HG02840 (cell line): ENCODE results near the gene FOXK2.
A peak's percentile ranks its signal among the peaks of the same experiment; 100 is the strongest.
"Not testable (repeated sequence)": the region's sequence is repeated elsewhere in the genome, so short reads cannot be mapped to it uniquely, and the experiment has no call there.

Experiments
- ATAC-seq: cut with Tn5 transposase; IDR thresholded peaks from one replicate; pipeline ENCODE4 v1.9.1; 2021; ENCODE audit warnings: mild to moderate bottlenecking, moderate library complexity, moderate number of reproducible peaks; ENCODE audit not compliant: unreplicated experiment, low FRiP score

Gene FOXK2

DNA sequence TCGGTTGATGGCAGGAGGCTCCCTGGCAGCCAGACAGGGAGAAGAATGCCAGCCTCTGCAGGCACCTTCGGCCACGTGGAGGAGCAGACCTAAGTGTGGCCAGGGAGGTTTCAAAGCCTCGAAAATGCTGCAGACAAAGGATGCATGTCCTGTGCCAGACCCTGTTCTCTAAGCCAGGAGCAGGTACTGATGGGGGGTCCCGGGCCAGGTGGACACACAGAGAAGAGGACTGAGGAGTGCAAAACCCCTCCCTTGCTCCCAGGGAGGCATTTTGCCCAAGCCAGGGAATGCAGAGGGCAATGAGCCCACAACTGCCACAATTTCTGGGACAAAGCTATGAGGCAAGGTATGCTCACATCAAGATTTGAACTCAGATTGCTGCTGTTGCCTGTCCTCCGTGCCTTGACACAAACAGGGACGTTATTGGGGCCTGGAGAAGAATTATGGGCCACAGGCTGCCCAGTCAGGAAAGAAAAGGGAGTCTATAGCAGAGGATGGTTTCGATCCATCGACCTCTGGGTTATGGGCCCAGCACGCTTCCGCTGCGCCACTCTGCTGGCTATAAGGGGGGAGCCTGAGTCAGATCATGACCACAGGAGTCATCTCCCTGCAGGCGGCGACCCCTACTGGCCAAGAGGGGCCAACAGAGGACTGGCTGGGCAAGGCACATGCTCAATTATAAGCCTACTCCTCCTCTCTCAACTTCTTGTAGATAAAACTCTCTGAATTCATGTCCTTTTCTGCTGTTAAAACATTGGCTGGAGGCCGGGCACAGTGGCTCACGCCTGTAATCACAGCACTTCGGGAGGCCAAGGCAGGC lies 25.1 kb upstream of the FOXK2 start:
- ATAC-seq = peak; percentile 42

DNA sequence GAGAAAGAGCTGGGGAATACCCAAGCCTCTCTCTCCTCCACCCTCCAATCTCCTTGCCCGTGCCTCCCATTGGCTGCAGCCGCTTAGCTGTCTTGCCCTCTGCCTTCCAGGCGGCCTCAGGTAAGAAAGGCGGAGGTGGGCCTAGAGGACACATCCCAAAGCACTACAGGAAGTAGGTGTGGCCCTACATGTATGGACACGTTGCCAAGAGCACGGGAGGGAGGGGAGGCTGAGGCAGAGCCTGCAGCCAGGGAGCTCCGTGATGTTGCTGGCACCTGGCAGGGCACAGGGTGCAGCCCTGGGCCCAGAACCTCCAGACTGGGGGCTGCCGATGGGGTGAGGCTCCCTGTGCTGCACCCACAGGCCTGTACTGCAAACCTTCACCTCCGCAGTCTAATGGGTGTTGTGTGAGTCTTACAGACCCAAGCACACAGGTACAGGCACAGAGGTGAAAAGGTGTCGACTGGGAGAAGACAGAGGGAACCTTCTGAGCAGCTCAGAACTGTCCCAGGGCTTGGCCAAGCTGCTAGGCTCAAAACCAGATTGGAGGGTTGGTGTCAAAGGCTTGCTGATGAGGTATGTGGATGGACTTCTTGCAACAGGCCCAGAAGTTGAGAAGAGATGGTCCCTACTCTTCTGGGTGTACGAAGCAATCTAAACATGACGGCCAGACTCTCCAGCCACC lies 23.5 kb upstream of the FOXK2 start:
- no peak for ATAC-seq

DNA sequence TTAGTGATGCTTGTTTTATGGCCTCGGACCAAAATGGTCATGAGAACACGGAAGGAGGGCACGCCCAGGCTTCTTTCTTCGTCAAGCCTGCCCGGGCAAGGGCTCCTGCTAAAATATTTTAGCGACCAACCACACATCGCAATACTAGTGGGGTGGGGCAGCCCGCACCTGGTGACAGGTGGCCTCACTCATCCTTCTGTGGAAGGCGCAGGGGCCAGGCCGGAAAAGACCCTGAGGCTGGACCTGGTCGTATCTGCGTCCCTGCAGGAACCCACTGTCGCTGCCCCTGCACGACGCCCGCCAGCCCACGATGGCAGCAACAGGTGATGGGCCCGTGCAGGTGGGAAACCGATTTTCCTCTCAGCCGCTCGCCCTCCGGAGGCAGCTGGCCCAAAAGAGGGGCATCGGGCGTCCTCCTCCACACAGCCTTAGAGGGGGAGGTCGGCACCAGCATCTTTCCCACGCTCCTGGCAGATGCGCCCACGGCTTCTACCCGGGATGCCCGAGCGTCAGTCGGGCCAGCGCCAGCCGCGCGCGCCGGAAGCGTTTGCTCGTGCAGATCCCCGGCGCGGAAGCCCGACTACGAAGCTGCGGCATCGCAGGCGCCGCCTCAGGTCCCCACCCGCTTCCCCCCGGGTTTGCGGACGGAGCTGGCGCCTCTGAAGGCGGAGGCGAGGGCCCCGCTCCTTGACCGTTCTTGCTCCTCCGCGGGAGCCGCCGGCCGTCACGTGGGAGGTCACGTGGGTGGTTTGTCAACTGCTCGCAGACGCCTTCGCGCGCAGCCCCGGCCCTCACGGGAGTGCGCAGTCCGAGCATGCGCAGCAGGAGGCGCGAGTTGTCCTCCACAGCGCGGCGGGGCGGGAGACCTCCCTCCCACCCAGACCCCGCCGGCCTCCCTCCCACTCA lies 22.8 kb upstream of the FOXK2 start:
- ATAC-seq = peak; percentile 61

DNA sequence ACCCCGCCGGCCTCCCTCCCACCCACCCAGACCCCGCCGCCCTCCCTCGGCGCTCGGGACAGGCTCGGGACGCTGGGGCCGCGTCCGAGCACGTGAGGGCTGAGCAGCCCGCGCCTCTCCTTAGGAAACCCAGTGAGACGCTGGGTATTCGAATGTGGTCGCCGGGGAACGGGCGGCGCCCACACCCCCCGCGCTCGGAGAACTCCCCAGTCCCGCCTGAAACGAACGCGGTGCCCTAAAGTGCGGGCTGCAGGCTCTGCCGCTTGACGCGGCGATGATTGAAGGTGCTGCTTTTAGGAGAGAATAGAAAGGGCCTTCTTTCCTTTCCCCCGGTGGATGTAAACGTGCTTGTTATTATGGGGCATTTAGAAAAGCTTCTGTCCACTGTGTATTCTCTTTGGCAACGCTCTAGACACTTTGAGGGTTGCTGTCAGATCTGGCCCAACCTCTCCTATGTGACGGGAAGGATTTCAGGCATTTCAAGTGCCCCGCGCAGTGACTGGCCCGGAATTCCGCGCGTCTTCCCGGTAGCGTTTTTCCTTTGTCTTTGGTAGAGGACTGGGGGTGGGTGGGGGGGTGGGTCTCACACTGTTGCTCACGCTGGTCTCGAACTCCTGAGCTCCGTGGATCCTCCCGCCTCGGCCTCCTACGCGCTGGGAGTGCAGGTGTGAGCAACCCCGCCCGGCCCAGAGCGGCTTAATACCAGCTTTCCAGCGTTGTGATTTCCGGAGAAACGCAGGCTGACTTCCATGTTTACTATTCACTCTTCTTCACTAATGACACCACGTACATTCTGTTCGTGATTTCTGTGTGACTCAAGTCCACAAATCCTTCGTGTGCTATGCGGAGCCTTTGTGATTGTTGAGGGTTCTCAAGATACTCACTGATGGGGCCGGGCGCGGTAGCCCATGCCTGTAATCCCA lies 21.8 kb upstream of the FOXK2 start:
- peak; percentile 10 for ATAC-seq

DNA sequence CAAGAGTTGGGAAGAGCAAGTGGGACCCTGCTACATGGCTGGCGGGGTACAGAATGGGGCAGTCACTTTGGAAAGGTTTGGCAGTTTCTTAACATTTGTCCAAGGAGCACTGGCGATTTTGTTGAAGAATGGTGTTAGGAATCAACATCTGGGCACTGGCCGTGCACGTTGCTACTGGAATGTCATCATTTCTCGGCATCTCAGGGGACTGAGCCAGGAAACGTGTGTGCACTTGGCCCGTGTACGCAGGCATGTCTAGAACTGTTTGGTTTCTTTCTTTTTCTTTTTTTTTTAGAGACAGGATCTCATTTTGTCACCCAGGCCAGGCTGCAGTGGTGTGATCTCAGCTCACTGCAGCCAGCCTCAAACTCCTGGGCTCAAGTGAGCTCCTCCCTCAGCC lies 17.3 kb upstream of the FOXK2 start:
- ATAC-seq = no peak

DNA sequence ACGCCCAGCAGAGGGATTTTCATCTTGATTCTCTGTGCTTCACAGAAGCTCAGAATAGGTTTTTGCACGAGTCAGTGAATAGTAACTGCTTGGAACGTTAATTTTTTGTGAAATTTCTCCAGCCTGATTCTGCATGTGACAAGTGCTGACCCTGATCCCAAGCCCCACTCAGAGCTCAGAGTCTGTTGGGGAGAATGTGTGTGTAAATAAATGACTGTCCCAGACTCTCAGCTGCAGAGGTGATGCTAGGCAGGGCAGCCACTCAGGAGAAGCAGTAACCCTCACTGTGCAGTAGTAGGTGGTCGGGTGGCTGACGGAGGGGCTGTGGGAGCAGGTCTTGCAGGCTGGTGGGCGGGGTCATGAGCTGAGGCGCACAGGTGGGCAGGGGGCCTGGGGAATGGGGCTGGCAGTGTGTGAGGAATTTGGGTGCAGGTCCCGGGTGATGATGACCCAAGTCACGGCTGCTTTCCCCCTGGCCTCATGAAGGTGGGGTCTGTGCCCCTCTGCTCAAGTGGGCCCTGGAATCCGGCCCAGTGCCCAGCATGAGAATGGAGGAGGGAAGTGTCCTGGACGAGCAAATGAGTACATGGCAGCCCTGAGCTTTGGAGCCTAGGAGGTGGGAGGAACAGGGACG lies 16.3 kb upstream of the FOXK2 start:
- no peak for ATAC-seq

DNA sequence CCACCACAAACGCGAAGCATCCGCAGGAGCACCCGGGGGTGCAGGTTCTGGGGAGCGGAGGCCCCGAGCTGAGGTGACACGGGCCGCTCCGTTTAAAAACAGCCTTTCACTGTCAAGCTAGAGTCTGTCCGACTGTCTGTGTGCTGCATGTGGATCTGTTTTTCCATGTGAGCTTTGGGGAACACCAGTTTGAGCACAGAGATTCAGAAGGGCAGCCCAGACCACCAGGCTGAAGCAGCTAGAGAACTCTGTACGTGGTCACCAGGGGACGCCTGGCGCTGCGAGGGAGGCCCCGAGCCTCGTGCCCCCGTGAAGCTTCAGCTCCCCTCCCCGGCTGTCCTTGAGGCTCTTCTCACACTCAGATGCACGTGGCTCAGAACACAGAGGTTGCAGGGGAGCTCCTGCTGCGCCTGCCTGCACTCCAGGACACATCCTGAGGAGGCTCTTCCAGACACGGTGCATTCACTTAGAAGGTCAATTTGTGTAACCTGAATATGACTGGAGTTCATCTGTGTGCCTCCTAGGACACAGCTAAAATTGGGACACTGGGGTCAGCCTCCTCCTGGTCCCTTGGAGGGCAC lies 15.7 kb upstream of the FOXK2 start:
- ATAC-seq = no peak

DNA sequence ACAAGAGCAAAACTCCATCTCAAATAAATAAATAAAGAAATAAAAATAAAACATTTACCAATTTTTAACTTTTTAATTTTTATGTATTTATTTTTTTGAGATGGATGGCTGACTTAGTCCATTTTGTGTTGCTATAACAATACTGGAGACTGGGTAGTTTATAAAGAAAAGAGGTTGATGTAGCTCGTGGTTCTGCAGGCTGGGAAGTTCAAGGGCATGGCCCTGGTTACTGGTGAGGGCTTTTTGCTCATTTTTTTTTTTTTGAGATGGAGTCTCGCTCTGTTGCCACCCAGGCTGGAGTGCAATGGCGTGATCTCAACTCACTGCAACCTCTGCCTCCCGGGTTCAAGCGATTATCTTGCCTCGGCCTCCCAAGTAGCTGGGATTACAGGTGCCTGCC lies 14.2 kb upstream of the FOXK2 start:
- no peak for ATAC-seq

DNA sequence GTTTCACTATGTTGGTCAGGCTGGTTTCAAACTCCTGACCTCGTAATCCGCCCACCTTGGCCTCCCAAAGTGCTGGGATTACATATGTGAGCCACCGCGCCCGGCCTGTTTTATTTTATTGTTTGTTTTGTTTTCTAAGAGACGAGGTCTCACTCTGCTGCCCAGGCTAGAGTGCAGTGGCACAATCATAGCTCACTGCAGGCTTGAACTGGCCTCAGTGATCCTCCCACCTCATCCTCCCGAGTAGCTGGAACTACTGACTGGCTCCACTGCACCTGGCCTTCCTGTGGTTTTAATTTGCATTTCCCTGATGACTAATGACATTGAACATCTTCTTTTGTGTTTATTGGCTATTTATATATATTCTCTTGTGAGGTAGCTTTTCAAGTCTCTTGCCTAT lies 13.1 kb upstream of the FOXK2 start:
- ATAC-seq = peak; percentile 89

DNA sequence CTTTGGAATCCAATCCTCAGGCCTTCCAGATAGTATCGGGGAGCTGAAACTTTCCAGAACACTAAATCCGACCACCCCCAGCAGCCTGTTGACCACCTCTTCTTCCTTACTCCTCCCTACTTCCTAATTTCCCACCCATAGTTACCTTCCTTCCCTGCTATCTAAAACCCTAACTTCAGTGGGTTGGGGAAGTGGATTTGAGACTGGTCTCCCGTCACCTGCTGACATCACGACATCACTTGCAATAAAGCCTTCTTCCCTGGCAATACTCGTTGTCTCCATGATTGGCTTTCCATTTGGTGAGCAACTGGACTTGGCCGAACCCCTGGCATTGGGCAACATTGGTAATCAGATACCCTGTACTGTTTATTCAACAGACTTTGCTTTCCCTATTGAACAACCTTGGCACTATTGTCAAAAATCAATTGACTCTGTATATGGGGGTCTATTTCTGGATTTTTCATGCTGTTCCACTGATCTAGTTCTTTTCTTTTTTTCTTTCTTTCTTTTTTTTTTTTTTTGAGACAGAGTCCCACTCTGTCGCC lies 11.8 kb upstream of the FOXK2 start:
- no peak for ATAC-seq

DNA sequence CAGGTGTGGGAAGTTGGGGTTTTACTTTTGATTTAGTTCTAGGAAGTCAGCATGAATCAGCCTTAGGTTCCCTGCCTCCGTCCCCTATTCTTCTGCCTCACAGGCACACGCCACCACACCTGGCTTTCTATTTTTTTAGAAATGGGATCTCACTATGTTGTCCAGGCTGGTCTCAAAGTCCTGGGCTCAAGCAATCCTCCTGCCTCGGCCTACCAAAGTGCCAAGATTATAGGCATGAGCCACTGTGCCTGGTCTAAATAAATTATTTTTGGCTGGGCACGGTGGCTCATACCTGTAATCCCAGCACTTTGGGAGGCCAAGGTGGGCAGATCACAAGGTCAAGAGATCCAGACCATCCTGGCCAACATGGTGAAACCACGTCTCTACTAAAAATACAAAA lies 7.9 kb upstream of the FOXK2 start:
- ATAC-seq = not testable (repeated sequence)

DNA sequence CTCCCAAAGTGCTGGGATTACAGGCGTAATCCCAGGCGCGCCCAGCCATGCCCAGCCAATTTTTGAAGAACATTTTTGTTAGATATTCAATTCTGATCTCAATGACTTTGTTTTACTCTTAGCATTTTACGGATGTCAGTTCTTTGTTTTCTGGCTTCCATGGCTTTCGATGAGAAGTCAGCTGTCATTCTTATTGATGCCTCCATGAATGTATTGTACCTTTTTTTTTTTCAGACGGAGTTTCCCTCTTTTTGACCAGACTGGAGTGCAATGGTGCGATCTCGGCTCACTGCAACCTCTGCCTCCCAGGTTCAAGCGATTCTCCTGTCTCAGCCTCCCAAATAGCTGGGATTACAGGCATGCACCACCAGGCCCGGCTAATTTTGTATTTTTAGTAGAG lies 5.7 kb upstream of the FOXK2 start:
- ATAC-seq = not testable (repeated sequence)

DNA sequence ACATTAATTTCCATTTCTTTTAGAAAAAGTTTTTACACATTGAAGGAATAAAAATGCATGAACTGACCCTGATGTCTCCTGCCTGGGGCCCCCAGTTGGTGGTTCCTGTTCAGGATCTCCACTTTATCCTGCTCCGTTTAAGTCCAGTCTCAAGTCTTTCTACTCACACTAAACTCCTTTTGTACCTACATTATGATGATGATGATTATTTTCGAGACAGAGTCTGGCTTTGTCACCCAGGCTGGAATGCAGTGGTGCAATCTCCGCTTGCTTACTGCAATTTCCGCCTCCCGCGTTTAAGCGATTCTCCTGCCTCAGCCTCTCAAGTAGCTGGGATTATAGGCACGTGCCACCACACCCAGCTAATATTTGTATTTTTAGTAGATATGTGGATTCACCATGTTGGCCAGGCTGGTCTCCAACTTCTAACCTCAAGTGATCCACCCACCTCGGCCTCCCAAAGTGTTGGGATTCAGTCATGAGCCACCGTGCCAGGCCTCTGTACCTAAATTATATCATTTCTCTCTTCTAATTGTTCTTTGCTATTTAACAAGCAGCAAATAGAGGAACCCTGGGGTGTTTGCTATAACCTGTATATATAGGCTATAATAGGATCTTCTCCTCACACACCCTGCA lies 2.2 kb upstream of the FOXK2 start:
- ATAC-seq = no peak

DNA sequence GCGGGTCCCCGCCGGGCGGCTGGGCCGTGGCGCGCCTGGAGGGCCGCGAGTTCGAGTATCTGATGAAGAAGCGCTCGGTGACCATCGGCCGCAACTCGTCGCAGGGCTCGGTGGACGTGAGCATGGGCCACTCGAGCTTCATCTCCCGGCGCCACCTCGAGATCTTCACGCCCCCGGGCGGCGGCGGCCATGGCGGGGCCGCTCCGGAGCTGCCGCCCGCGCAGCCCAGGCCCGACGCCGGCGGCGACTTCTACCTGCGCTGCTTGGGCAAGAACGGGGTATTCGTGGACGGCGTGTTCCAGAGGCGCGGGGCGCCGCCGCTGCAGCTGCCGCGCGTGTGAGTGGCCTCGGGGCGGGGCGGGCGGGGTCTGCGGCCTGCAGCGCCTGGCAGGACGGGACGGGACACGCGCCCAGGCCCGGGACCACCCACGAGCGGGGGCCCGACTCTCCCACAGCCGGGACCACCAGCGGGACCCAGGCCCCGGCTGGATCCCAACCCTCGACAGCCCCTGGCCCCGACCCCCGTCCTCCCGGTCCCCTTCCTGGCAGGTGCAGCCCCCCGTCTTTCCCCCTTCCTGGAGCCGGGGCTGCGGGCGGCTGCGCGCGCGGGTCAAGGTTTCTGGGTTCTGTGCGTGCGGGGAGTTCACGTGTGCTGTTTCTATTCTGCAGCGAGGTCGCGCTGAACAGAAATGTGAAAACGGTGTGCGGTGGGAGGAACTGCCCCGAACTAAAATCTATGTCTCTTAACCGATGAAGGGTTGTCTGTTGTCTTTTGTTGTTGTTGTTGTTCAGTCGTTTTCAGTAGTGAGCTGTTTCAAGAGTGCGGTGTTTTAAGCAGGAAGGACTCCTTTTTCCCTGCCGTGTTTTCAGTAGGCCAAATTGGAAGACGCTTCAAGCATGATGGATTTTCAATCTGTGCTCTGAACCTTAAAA lies 705 bp downstream of the FOXK2 start:
- ATAC-seq = peak; percentile 13

DNA sequence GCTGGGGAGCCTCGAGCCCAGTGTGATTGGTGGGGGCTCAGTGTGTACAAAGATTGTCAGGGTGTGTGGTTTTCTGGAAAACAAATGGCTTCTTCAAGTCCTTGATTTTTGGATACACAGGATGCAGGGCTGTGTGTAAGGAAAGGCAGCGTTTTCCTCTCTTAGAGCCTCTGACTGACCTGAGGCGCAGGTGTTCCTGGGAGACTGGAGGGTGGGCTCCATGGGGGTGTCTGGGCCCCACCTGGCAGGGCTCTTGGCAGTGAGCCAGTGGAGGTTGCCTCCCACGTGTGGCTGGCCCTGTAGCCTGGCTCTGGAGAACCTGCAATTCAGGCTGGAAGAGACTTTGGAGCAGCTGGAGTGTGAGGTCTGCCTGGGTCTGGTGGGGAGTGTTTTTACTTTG lies 5.0 kb downstream of the FOXK2 start:
- no peak for ATAC-seq

DNA sequence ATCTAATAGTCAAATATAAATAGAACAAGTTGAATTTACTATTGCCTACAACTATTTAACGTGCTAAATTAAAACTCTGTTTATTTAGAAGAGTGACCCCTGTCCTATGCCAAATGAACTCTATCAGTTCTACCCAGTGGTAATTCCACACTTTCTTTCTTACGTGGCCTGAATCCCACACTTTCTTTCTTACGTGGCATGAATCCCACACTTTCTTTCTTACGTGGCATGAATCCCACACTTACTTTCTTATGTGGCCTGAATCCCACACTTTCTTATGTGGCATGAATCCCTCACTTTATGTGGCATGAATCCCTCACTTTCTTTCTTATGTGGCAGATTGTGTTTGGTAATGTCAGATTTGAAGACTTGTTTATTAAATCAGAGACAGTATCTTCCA lies 6.2 kb downstream of the FOXK2 start:
- ATAC-seq = no peak

DNA sequence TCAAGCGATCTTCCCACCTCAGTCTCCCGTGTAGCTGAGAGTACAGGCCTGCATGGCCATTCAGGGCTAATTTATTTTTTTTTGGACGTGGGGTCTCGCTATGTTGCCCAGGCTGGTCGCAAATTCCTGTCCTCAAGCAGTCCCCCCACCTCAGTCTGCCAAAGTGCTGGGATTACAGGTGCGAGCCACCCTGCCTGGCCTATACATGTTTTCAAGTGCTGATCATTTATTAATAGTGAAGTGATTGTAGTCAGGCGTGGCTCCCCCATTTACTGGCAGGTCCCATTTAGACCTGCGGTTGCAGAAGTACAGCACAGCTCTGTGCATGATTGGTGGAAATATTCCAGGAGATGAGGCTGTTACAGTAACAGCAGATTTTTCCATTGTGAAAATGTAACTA lies 8.4 kb downstream of the FOXK2 start:
- ATAC-seq = no peak
